ENCODE results near the gene FXYD6. TPM values are rescaled to one million over a fixed set of nuclear protein-coding genes. Genes with fewer than 3 reads are reported as not detected.

Gene FXYD6
- total RNA-seq, 6 experiments from 2014 or later: not detected

- Mint-ChIP-seq H3K27ac (no peak overlapping the region), H3K27me3 (ENCODE audit: insufficient read depth) (peaks cover 38% of the 10 kb centered on the region), H3K9me3 (no peaks in the 10 kb centered on the region), H3K4me3 (no peak overlapping the region), H3K4me1 (ENCODE audit: low read depth) (no peaks in the 10 kb centered on the region), H3K36me3 (ENCODE audit: low read depth) (no peaks in the 10 kb centered on the region)
- no peak for TF ChIP-seq CTCF (IDR thresholded peaks at IDR 0.05)
- no peak for DNase-seq
These were observed 48.6 kb downstream of the FXYD6 start for GRCh38 chr11:117827521-117828511.

GRCh38 chr11:117826832-117827231 is 49.6 kb downstream of the FXYD6 start:
- no peak for DNase-seq
- peaks cover 40% of the 10 kb centered on the region for H3K27me3 Mint-ChIP-seq (ENCODE audit: insufficient read depth)
- no peak overlapping the region for H3K4me3 Mint-ChIP-seq
- TF ChIP-seq CTCF (IDR thresholded peaks at IDR 0.05): no peak
- H3K27ac Mint-ChIP-seq: no peak overlapping the region
- H3K36me3 Mint-ChIP-seq (ENCODE audit: low read depth): no peaks in the 10 kb centered on the region
- no peaks in the 10 kb centered on the region for H3K9me3 Mint-ChIP-seq
- H3K4me1 Mint-ChIP-seq (ENCODE audit: low read depth): no peaks in the 10 kb centered on the region

- H3K9me3 Mint-ChIP-seq: no peaks in the 10 kb centered on the region
- no peak overlapping the region for H3K4me3 Mint-ChIP-seq
- H3K4me1 Mint-ChIP-seq (ENCODE audit: low read depth): no peaks in the 10 kb centered on the region
- no peak overlapping the region for H3K27ac Mint-ChIP-seq
- peaks cover 34% of the 10 kb centered on the region for H3K27me3 Mint-ChIP-seq (ENCODE audit: insufficient read depth)
- no peaks in the 10 kb centered on the region for H3K36me3 Mint-ChIP-seq (ENCODE audit: low read depth)
- no peak for DNase-seq
- TF ChIP-seq CTCF (IDR thresholded peaks at IDR 0.05): no peak
These were observed 50.3 kb downstream of the FXYD6 start for GRCh38 chr11:117826190-117826570.

- Mint-ChIP-seq H3K36me3 (ENCODE audit: low read depth) (no peaks in the 10 kb centered on the region), H3K9me3 (no peaks in the 10 kb centered on the region), H3K27me3 (ENCODE audit: insufficient read depth) (peaks cover 29% of the 10 kb centered on the region), H3K4me3 (no peak overlapping the region), H3K4me1 (ENCODE audit: low read depth) (no peaks in the 10 kb centered on the region), H3K27ac (no peak overlapping the region)
- TF ChIP-seq CTCF (IDR thresholded peaks at IDR 0.05): no peak
- no peak for DNase-seq
These were observed 50.8 kb downstream of the FXYD6 start for GRCh38 chr11:117825538-117826189.

- Mint-ChIP-seq H3K4me1 (ENCODE audit: low read depth) (no peaks in the 10 kb centered on the region), H3K4me3 (no peak within 1 kb of the TSS), H3K9me3 (no peaks in the 10 kb centered on the region), H3K27me3 (ENCODE audit: insufficient read depth) (peaks cover 23% of the 10 kb centered on the region), H3K36me3 (ENCODE audit: low read depth) (no peaks in the 10 kb centered on the region), H3K27ac (no peak within 1 kb of the TSS)
- no peak for TF ChIP-seq CTCF (IDR thresholded peaks at IDR 0.05)
- DNase-seq: no peak
These were observed 51.6 kb downstream of the FXYD6 start, which contains the start of gene FXYD2 for GRCh38 chr11:117824571-117825537. TSS of gene FXYD2 (minus strand) at chr11:117824744. CDS start at chr11:117824678, 66 bp downstream.

All from HFFc6 (cell line).